ENCODE measurements around the gene HPS1.
"Not testable (repeated sequence)": the region's sequence is repeated elsewhere in the genome, so short reads cannot be mapped to it uniquely, and the experiment has no call there.

GRCh38 chr10:98383134-98383667 lies 63.5 kb downstream of the HPS1 start:
- not testable (repeated sequence) for TF ChIP-seq ZSCAN18 (tag by site-specific recombination; IDR thresholded peaks at IDR 0.05); ZSCAN5A (tag by site-specific recombination; IDR thresholded peaks at IDR 0.05); CTCF (tag by site-specific recombination; IDR thresholded peaks at IDR 0.05); ZNF174 (tag by site-specific recombination; IDR thresholded peaks at IDR 0.05); ZNF426 (tag by site-specific recombination; IDR thresholded peaks at IDR 0.05); ZBTB26 (tag by site-specific recombination; optimal IDR thresholded peaks at IDR 0.05); PATZ1 (tag by site-specific recombination; IDR thresholded peaks at IDR 0.05)

Data from HEK293 (cell line).